ENCODE results near the gene CLIC5.

GRCh38 chr6:46052479-46052878 lies 36.8 kb upstream of the CLIC5 start:
- no peak for TF ChIP-seq CTCF (IDR thresholded peaks at IDR 0.05)
- TF ChIP-seq POLR2A (IDR thresholded peaks at IDR 0.05): no peak

Data from adrenal gland (tissue), 5 donors.